Measurements from ENCODE around the gene GZMB. TPM values are rescaled to one million over a fixed set of nuclear protein-coding genes. Genes with fewer than 3 reads are reported as not detected.

The GZMB gene
- total RNA-seq, 4 donors from 2014 or later: 2.5 to 2.6 TPM; not detected in 2

DNA sequence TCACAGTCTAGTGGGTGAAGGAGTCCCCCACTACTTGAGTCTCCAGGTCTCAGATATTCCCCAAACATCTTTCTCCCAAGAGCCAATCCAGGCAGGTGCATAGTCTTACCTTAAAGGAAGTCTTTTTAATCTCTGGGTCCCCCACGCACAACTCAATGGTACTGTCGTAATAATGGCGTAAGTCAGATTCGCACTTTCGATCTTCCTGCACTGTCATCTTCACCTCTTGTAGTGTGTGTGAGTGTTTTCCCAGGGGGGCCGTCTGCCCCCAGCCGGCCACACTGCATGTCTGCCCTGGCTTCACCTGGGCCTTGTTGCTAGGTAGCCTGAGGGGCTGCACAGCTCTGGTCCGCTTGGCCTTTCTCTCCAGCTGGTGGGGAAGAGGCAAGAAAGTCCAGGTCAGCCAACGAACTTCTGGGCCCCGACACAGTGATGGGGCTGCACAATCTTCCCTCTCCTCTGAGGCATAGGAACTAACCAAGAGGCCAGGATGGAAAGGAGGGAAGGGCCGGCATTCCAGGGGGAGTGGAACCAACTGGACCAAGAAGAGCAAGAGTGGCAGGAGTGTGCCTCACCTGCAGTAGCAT lies 2.1 kb downstream of the GZMB start:
- Histone ChIP-seq H3K9me3 (no peaks in the 10 kb centered on the region), H3K27me3 (no peaks in the 10 kb centered on the region), H3K4me3 (no peak overlapping the region), H3K36me3 (no peaks in the 10 kb centered on the region), H3K4me1 (peaks cover 0 to 6% (median 0%) of the 10 kb centered on the region in 4 donors), H3K27ac (no peak overlapping the region)
- TF ChIP-seq, protein P1, sequence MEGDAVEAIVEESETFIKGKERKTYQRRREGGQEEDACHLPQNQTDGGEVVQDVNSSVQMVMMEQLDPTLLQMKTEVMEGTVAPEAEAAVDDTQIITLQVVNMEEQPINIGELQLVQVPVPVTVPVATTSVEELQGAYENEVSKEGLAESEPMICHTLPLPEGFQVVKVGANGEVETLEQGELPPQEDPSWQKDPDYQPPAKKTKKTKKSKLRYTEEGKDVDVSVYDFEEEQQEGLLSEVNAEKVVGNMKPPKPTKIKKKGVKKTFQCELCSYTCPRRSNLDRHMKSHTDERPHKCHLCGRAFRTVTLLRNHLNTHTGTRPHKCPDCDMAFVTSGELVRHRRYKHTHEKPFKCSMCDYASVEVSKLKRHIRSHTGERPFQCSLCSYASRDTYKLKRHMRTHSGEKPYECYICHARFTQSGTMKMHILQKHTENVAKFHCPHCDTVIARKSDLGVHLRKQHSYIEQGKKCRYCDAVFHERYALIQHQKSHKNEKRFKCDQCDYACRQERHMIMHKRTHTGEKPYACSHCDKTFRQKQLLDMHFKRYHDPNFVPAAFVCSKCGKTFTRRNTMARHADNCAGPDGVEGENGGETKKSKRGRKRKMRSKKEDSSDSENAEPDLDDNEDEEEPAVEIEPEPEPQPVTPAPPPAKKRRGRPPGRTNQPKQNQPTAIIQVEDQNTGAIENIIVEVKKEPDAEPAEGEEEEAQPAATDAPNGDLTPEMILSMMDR (IDR thresholded peaks at IDR 0.05): no peak
- no peak for TF ChIP-seq POLR2A (IDR thresholded peaks at IDR 0.05)
- no peak for TF ChIP-seq EP300 (IDR thresholded peaks at IDR 0.05; ENCODE audit: low read depth)
- no peak for TF ChIP-seq POLR2AphosphoS5 (IDR thresholded peaks at IDR 0.05)
- in situ Hi-C loops (cut with MboI; ENCODE audit: low pct_ligation_motif_present in 1 of 4, low pct_unique_long_range_greater_than_20kb in 1 of 4, low sequenced_read_pairs in 3 of 4): no loop called here
- no peak for DNase-seq
- intact Hi-C loops (cut with DNase I; ENCODE audit: low total_unique reads): no loop called here
- WGBS, 2 donors (ENCODE audit: low coverage in 1 of 2): 91% methylated on average over 11 of the region's 11 CpGs; no CpG with 5 or more reads in 1 of the 2 donors

DNA sequence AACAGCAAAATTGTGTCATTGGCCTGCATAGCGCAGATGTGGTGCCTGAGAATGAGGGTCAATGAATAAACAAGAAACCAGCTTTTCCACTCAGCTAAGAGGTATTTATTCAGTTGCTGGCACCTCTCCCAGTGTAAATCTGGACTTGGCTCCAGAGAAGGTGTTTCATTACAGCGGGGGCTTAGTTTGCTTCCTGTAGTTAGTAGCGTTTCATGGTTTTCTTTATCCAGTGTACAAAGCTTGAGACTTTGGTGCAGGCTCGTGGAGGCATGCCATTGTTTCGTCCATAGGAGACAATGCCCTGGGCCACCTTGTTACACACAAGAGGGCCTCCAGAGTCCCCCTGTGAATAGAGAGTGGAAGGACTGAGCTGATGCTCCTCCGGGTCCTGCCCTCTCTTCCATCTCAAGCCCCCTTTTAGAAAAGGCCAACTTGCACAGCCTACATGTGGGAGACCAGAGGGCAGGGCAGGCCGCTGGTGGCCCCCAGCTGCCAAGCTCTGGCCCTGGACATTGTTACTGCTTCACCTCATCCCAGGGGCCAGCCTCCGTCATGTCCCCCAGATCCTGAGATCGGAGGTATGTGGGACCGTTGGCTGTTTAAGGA lies 3.0 kb downstream of the GZMB start:
- H3K36me3 ChIP-seq: no peaks in the 10 kb centered on the region
- 33 to 68% methylated on average over 1 to 10 of the region's 10 CpGs for WGBS, 2 donors (ENCODE audit: low coverage in 1 of 2)
- DNase-seq: peak; percentile 16
- no peaks in the 10 kb centered on the region for H3K27me3 ChIP-seq
- H3K4me3 ChIP-seq: no peak overlapping the region
- in situ Hi-C loops (cut with MboI; ENCODE audit: low pct_ligation_motif_present in 1 of 4, low pct_unique_long_range_greater_than_20kb in 1 of 4, low sequenced_read_pairs in 3 of 4): no loop called here
- TF ChIP-seq POLR2A (IDR thresholded peaks at IDR 0.05): no peak
- TF ChIP-seq, protein P1 (IDR thresholded peaks at IDR 0.05): no peak
- no peak overlapping the region for H3K27ac ChIP-seq
- intact Hi-C loops (cut with DNase I; ENCODE audit: low total_unique reads): no loop called here
- peaks cover 0 to 6% (median 0%) of the 10 kb centered on the region in 4 donors for H3K4me1 ChIP-seq
- no peaks in the 10 kb centered on the region for H3K9me3 ChIP-seq

DNA sequence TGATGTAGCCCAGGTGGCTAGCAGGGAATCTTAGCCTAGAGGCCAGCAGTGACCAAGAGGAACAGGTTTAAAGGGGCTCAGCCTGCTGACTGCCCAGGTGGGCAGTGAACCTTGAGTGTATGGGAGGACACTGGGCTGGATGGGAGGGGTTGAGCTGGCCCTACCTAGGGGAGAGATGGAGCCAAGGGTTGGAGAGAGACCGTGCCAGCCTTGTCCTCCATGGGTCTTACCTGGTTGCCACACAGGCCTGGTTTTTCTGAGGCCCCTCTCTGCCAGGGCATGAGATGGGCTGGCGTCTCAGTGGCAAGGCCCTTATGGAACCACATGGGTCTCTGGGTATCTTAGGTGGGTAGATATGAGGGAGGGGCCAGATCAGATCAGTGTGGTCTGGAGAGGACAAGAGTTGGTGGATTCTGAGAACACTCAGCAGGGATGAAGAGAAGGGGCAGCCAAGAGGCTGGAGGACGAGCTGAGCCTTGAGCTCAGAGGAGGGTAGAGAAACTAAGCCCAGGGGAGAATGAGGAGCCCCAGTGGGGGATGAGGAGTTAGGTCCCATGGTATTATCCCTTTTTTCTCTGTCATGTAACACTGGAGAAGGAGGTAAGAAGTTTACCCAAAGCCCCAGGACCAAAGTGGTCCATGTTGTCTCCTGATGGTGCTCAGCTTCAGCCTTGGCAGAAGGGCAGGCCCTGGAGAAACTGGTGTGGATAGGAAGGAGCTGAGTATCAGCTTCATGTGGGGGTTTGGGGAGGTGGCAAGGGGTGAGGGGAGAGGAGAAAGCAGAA lies 3.7 kb downstream of the GZMB start:
- no peaks in the 10 kb centered on the region for H3K36me3 ChIP-seq
- no peaks in the 10 kb centered on the region for H3K27me3 ChIP-seq
- no peak for DNase-seq
- WGBS, 2 donors (ENCODE audit: low coverage in 1 of 2): 56 to 70% methylated on average over 1 to 3 of the region's 3 CpGs
- no peaks in the 10 kb centered on the region for H3K9me3 ChIP-seq
- intact Hi-C loops (cut with DNase I; ENCODE audit: low total_unique reads): no loop called here
- H3K27ac ChIP-seq: no peak overlapping the region
- peaks cover 0 to 6% (median 0%) of the 10 kb centered on the region in 4 donors for H3K4me1 ChIP-seq
- H3K4me3 ChIP-seq: no peak overlapping the region
- in situ Hi-C loops (cut with MboI; ENCODE audit: low pct_ligation_motif_present in 1 of 4, low pct_unique_long_range_greater_than_20kb in 1 of 4, low sequenced_read_pairs in 3 of 4): no loop called here
- TF ChIP-seq POLR2A (IDR thresholded peaks at IDR 0.05): no peak
- no peak for TF ChIP-seq EP300 (IDR thresholded peaks at IDR 0.05; ENCODE audit: low read depth)
- TF ChIP-seq, protein P1 (IDR thresholded peaks at IDR 0.05): no peak

DNA sequence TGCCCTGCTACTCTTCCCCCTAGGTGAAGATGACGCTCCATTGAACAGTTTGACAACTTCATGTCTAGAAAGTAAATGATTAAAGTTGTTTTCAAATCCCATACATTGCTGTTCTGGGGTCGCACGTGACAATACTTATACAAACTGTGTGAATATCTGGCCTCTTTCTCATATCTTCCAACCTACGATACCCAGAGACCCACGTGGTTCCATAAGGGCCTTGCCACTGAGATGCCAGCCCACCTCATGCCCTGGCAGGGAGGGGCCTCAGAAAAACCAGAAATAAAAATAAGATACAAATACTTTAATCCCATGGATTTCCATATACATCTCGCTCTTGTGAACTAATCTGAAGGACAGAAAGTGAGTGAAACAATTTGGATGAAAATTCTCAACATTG lies 4.5 kb downstream of the GZMB start:
- in situ Hi-C loops (cut with MboI; ENCODE audit: low pct_ligation_motif_present in 1 of 4, low pct_unique_long_range_greater_than_20kb in 1 of 4, low sequenced_read_pairs in 3 of 4): no loop called here
- TF ChIP-seq EP300 (IDR thresholded peaks at IDR 0.05; ENCODE audit: low read depth): no peak
- no peak for TF ChIP-seq POLR2A (IDR thresholded peaks at IDR 0.05)
- TF ChIP-seq, protein P1 (IDR thresholded peaks at IDR 0.05): no peak
- no peak for TF ChIP-seq POLR2AphosphoS5 (IDR thresholded peaks at IDR 0.05)
- H3K4me3 ChIP-seq: no peak overlapping the region
- peaks cover 0 to 6% (median 0%) of the 10 kb centered on the region in 4 donors for H3K4me1 ChIP-seq
- DNase-seq: no peak
- H3K36me3 ChIP-seq: no peaks in the 10 kb centered on the region
- 89 to 97% methylated on average over 4 to 6 of the region's 6 CpGs for WGBS, 2 donors (ENCODE audit: low coverage in 1 of 2)
- H3K27me3 ChIP-seq: no peaks in the 10 kb centered on the region
- intact Hi-C loops (cut with DNase I; ENCODE audit: low total_unique reads): no loop called here
- H3K9me3 ChIP-seq: no peaks in the 10 kb centered on the region
- no peak overlapping the region for H3K27ac ChIP-seq
